ENCODE data around the gene PEX11B. TPM values are rescaled to one million over a fixed set of nuclear protein-coding genes. Genes with fewer than 3 reads are reported as not detected.
A peak's percentile ranks its signal among the peaks of the same experiment; 100 is the strongest.

PEX11B gene
- total and polyA plus RNA-seq, 2 donors (not counting 3 experiments of a cell fraction or from before 2014, with no cell fraction given) = 30.5 to 42.5 TPM

- intact Hi-C loops (cut with micrococcal nuclease) (loop anchor here (1.0 kb wide), 2 partner anchors 33 to 36 kb away; partner anchors contain the start of genes RBM8A and TXNIP), dilution Hi-C loops (cut with MboI; ENCODE audit: extremely low pct_ligation_motif_present, low sequenced_read_pairs) (no loop called here)
- Histone ChIP-seq H3K79me2 (ENCODE audit: control insufficient read depth, insufficient read depth, low read length) (no peaks in the 10 kb centered on the region), H3K9ac (replicated peaks; ENCODE audit: extremely low read depth, insufficient read depth, low read length) (peak overlapping the region; percentile 40), H3K4me2 (ENCODE audit: insufficient read depth, low read length) (peak overlapping the region; percentile 82), H4K20me1 (replicated peaks; ENCODE audit: control insufficient read depth, extremely low read depth, insufficient read depth, low read length) (no peaks in the 10 kb centered on the region), H3K4me1 (ENCODE audit: control insufficient read depth, extremely low read depth, insufficient read depth, low read length) (peaks cover 35% of the 10 kb centered on the region), H3K36me3 (ENCODE audit: control insufficient read depth in 2 of 2, extremely low read depth in 1 of 2, insufficient read depth in 2 of 2, low read length in 2 of 2) (no peaks in the 10 kb centered on the region), H3K27ac (ENCODE audit: insufficient read depth, low read depth, low read length) (peak overlapping the region; percentile 43), H3K9me1 (replicated peaks; ENCODE audit: control insufficient read depth, extremely low read depth, insufficient read depth, low read length) (no peaks in the 10 kb centered on the region), H3K9me3 (replicated peaks; ENCODE audit: control insufficient read depth, insufficient read depth, low read length) (no peaks in the 10 kb centered on the region), H3K4me3 (replicated peaks in 1 of 3; ENCODE audit: insufficient read depth in 1 of 3, low read depth in 1 of 3, low read length in 3 of 3) (peak overlapping the region in 1 of 3 experiments; percentile 77), H2AFZ (ENCODE audit: low read depth, low read length) (no peak overlapping the region), H3K27me3 (ENCODE audit: control insufficient read depth in 2 of 2, insufficient read depth in 2 of 2, low read length in 2 of 2) (no peaks in the 10 kb centered on the region)
- FAIRE-seq (peak; percentile 58), DNase-seq (ENCODE audit: low read depth, low spot score) (no peak)
- ChIA-PET POLR2A (interaction anchor here (0.6 to 1.8 kb wide), 6 partner anchors 8 to 104 kb away, joined by 3 to 10 read pairs (median 4); partner anchors contain the start of genes PIAS3 and RBM8A), CTCF (interaction anchor here (0.6 to 2.5 kb wide), 14 partner anchors 14 to 118 kb away, joined by 3 to 23 read pairs (median 5); partner anchors contain the start of genes ITGA10, NUDT17, PEX11B and PIAS3)
- TF ChIP-seq MAX (IDR thresholded peaks at IDR 0.05; ENCODE audit: insufficient read depth, insufficient read length) = peak; percentile 27
- TF ChIP-seq FOS (IDR thresholded peaks at IDR 0.05; ENCODE audit: borderline replicate concordance, insufficient read depth, low read length) = no peak
- no TSS peak for BruUV-seq (replicated peaks)
Observed at GRCh38 chr1:145963265-145964019, 44.9 kb upstream of the PEX11B start.

- Histone ChIP-seq H3K4me2 (ENCODE audit: insufficient read depth, low read length) (peak overlapping the region; percentile 86), H3K27me3 (ENCODE audit: control insufficient read depth in 2 of 2, insufficient read depth in 2 of 2, low read length in 2 of 2) (no peaks in the 10 kb centered on the region), H3K4me3 (replicated peaks in 1 of 3; ENCODE audit: insufficient read depth in 1 of 3, low read depth in 1 of 3, low read length in 3 of 3) (peak overlapping the region; percentile 19 to 73 (median 32)), H3K27ac (ENCODE audit: insufficient read depth, low read depth, low read length) (no peak overlapping the region), H3K9me3 (replicated peaks; ENCODE audit: control insufficient read depth, insufficient read depth, low read length) (no peaks in the 10 kb centered on the region), H3K9me1 (replicated peaks; ENCODE audit: control insufficient read depth, extremely low read depth, insufficient read depth, low read length) (no peaks in the 10 kb centered on the region), H3K36me3 (ENCODE audit: control insufficient read depth in 2 of 2, extremely low read depth in 1 of 2, insufficient read depth in 2 of 2, low read length in 2 of 2) (no peaks in the 10 kb centered on the region), H3K79me2 (ENCODE audit: control insufficient read depth, insufficient read depth, low read length) (no peaks in the 10 kb centered on the region), H3K9ac (replicated peaks; ENCODE audit: extremely low read depth, insufficient read depth, low read length) (no peak overlapping the region), H3K4me1 (ENCODE audit: control insufficient read depth, extremely low read depth, insufficient read depth, low read length) (peaks cover 39% of the 10 kb centered on the region), H2AFZ (ENCODE audit: low read depth, low read length) (peak overlapping the region; percentile 95), H4K20me1 (replicated peaks; ENCODE audit: control insufficient read depth, extremely low read depth, insufficient read depth, low read length) (no peaks in the 10 kb centered on the region)
- dilution Hi-C loops (cut with MboI; ENCODE audit: extremely low pct_ligation_motif_present, low sequenced_read_pairs) = no loop called here
- ChIA-PET POLR2A (interaction anchor here (0.6 to 1.6 kb wide), 3 partner anchors 10 to 35 kb away, joined by 3 to 4 read pairs (median 3); partner anchors contain the start of gene RBM8A), CTCF (interaction anchor here (0.7 to 2.5 kb wide), 6 partner anchors 15 to 70 kb away, joined by 3 to 23 read pairs (median 9); partner anchors contain the start of gene RBM8A)
- FAIRE-seq (no peak), DNase-seq (ENCODE audit: low read depth, low spot score) (no peak)
- TF ChIP-seq MAX (IDR thresholded peaks at IDR 0.05; ENCODE audit: insufficient read depth, insufficient read length) = no peak
- TF ChIP-seq FOS (IDR thresholded peaks at IDR 0.05; ENCODE audit: borderline replicate concordance, insufficient read depth, low read length) = no peak
- TF ChIP-seq MYC (IDR thresholded peaks at IDR 0.05; ENCODE audit: low read depth, low read length) = no peak
- no peak for TF ChIP-seq EZH2 (IDR thresholded peaks at IDR 0.05; ENCODE audit: borderline replicate concordance, low read depth, low read length, severe bottlenecking)
- no peak for TF ChIP-seq CTCF (IDR thresholded peaks at IDR 0.05; ENCODE audit: extremely low read depth in 1 of 2, insufficient read depth in 1 of 2, low read depth in 1 of 2, low read length in 2 of 2)
- TF ChIP-seq GATA2 (IDR thresholded peaks at IDR 0.05; ENCODE audit: insufficient read depth, insufficient read length, low read depth, low read length) = no peak
- no peak for TF ChIP-seq POLR2A (IDR thresholded peaks at IDR 0.05; ENCODE audit: low read depth, low read length)
- TF ChIP-seq JUN (IDR thresholded peaks at IDR 0.05; ENCODE audit: borderline replicate concordance, insufficient read depth, insufficient read length, low read depth) = no peak
- intact Hi-C loops (cut with micrococcal nuclease) = no loop called here
- BruUV-seq (replicated peaks) = no TSS peak
Observed at GRCh38 chr1:145962157-145963102, 43.9 kb upstream of the PEX11B start.

Measured in endothelial cell of umbilical vein (primary cell).